ENCODE data around the gene NPAS2. TPM values are rescaled to one million over a fixed set of nuclear protein-coding genes. Genes with fewer than 3 reads are reported as not detected.

The NPAS2 gene, protein sequence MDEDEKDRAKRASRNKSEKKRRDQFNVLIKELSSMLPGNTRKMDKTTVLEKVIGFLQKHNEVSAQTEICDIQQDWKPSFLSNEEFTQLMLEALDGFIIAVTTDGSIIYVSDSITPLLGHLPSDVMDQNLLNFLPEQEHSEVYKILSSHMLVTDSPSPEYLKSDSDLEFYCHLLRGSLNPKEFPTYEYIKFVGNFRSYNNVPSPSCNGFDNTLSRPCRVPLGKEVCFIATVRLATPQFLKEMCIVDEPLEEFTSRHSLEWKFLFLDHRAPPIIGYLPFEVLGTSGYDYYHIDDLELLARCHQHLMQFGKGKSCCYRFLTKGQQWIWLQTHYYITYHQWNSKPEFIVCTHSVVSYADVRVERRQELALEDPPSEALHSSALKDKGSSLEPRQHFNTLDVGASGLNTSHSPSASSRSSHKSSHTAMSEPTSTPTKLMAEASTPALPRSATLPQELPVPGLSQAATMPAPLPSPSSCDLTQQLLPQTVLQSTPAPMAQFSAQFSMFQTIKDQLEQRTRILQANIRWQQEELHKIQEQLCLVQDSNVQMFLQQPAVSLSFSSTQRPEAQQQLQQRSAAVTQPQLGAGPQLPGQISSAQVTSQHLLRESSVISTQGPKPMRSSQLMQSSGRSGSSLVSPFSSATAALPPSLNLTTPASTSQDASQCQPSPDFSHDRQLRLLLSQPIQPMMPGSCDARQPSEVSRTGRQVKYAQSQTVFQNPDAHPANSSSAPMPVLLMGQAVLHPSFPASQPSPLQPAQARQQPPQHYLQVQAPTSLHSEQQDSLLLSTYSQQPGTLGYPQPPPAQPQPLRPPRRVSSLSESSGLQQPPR
- polyA plus RNA-seq: 1.7 TPM

DNA sequence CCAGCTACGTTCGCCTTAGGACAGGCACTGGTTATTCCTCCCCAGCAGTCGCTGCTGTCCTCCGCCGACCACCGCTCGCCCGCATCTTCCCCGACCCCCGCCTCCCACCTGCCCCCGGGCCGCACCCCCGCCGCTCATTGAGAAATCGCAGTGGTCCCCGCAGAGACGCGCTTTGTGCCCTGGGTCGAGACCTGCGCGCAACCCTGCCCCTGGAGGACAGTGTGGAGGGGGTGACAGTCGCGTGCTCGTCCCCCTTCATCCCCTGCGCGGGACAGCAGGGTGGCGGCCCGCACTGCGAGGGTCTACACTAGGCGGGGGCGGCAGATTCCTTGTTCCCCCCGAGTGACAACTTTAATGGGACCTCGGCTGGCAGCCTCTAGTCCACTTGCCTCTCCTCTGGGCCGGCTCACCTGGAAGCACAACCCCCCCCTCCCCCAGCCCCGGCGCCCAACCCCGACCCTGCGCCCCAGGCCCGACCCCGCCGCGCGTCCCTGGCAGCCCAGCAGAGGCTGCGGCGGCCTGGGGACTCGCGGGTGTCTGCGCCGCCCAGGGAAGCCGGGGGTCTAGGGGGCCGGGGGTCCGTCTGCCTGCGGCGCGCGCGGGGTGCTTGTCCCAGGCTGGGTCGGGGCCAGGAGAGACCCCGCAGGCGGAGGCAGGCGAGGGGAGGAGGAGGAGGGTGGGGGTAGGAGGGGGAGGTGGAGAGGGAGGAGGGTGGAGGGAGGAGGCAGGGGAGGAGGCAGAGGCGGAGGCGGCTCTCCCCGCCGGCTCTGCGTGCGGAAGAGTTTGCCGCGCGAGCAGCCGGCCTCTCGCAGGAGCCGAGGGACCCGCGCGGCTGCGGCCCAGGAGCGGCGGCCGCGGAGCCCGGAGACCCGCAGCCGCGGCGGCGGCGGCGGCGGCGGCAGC lies at the start of gene NPAS2:
Gene NPAS2 (plus strand): TSS at position 770 of the 903 bp plus-strand sequence. CDS start 84,616 bp downstream, outside the sequence.
- no peak within 1 kb of the TSS for H3K27ac Mint-ChIP-seq

DNA sequence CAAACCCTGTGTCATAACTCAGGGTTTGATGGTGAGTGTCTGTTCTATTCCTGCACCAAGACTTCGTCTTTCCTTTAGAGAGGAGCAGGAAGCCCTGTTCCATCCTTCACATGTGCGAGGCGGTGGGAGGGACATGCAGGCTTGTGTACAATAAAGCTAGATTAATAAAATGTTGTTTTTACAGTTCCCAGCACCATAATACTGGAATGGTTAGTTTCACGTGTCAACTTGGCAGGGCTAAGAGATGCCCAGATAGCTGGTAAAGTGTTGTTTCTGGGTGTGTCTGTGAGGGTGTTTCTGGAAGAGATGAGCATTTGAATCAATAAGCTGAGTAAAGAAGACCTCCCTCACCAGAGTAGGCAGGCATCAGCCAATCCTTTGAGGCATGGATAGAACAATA lies 48.8 kb upstream of the NPAS2 start:
- H3K4me3 Mint-ChIP-seq: no peak overlapping the region
- no peaks in the 10 kb centered on the region for H3K36me3 Mint-ChIP-seq
- no peak overlapping the region for H3K27ac Mint-ChIP-seq
- peaks cover 7% of the 10 kb centered on the region for H3K27me3 Mint-ChIP-seq
- H3K4me1 Mint-ChIP-seq: peaks cover 0 to 2% (median 0%) of the 10 kb centered on the region in 3 donors
- H3K9me3 Mint-ChIP-seq: no peaks in the 10 kb centered on the region

More for the DNA sequence above, at the start of gene NPAS2:
- Mint-ChIP-seq H3K4me1 (peaks cover 0 to 2% (median 2%) of the 10 kb centered on the region in 3 donors), H3K27me3 (peaks cover 39% of the 10 kb centered on the region), H3K4me3 (peak within 1 kb of the TSS in 1 of 4 donors; percentile 49), H3K9me3 (peaks cover 0 to 3% (median 0%) of the 10 kb centered on the region in 3 donors), H3K36me3 (no peaks in the 10 kb centered on the region)

DNA sequence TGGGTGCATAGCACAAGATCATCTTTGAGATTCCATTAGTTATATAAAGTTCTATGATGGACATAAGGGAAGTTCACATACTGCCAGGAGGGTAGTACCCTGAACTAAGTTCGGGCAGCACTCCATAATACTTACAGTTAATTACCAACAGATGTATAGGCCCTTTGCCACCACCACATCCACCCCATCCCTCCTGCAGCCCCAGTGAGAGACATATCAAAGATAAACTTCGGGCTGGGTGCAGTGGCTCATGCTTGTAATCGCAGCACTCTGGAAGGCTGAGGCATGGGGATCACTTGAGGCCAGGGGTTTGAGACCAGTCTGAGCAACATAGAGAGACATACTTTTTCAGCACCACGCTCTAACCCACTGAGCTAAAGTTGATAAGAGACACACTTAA lies 46.4 kb upstream of the NPAS2 start:
- no peak overlapping the region for H3K4me3 Mint-ChIP-seq
- no peaks in the 10 kb centered on the region for H3K36me3 Mint-ChIP-seq
- peaks cover 0 to 2% (median 0%) of the 10 kb centered on the region in 3 donors for H3K4me1 Mint-ChIP-seq
- H3K27me3 Mint-ChIP-seq: peaks cover 7% of the 10 kb centered on the region
- H3K9me3 Mint-ChIP-seq: no peaks in the 10 kb centered on the region
- H3K27ac Mint-ChIP-seq: no peak overlapping the region

DNA sequence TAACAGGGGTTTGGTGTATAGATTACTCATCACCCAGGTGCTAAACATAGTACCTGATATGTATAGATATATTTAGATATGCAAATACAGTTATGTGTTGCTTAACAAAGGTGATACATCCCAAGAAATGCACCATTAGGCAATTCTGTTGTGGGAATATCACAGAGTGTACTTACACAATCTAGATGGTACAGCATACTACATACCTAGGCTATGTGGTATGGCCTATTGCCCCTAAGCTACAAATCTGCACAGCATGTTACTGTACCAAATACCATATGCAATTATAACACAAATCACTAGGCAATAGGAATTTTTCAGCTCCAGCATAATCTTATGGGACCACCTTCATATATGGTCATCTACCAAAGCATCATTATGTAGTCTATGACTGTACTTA lies 43.5 kb upstream of the NPAS2 start:
- Mint-ChIP-seq H3K9me3 (peaks cover 0 to 2% (median 0%) of the 10 kb centered on the region in 3 donors), H3K27ac (no peak overlapping the region)

DNA sequence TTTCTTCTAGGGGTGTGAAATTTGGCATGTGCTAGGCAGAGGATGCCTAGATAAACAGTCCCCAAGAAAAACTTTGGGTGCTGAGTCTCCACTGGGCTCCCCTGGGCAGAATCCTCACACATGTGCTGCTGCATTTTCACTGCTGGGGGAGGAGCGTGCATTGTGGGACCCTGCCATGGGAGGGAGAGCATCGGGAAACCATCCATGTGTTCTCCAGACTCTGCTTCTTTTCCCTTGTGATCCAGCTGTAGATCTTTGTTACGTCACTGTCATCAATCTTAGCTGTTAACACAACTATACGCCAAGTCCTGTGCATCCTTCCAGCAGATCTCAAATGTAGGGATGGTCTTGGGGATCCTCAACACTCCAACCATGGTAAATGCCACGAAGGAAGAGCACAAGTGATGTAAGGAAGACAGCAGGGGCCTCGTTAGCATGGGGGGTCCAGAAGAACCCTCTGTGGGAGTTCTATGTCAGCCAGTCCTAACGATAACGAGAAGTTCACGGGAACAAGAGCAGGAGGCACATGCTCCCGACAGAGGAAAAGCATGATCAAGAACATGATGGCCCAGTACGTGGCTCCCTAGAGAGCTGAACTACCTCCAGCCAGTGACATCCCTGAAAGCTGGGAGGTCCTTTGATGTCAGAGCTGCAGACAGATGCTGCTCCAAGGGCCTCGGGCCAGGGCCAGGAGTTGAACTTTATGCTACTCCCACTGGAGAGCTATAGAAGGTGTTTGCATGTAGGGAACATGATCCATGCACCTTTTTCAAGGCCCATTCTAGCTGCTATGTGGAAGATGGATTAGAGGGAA lies 41.1 kb upstream of the NPAS2 start:
- no peak overlapping the region for H3K27ac Mint-ChIP-seq
- H3K36me3 Mint-ChIP-seq: peaks cover 4% of the 10 kb centered on the region
- no peak overlapping the region for H3K4me3 Mint-ChIP-seq
- peaks cover 0 to 2% (median 0%) of the 10 kb centered on the region in 3 donors for H3K4me1 Mint-ChIP-seq
- H3K27me3 Mint-ChIP-seq: peaks cover 14% of the 10 kb centered on the region
- peaks cover 0 to 2% (median 0%) of the 10 kb centered on the region in 3 donors for H3K9me3 Mint-ChIP-seq

More for the DNA sequence above, 43.5 kb upstream of the NPAS2 start:
- Mint-ChIP-seq H3K27me3 (peaks cover 10% of the 10 kb centered on the region), H3K36me3 (peaks cover 3% of the 10 kb centered on the region), H3K4me3 (no peak overlapping the region), H3K4me1 (peaks cover 0 to 2% (median 0%) of the 10 kb centered on the region in 3 donors)

DNA sequence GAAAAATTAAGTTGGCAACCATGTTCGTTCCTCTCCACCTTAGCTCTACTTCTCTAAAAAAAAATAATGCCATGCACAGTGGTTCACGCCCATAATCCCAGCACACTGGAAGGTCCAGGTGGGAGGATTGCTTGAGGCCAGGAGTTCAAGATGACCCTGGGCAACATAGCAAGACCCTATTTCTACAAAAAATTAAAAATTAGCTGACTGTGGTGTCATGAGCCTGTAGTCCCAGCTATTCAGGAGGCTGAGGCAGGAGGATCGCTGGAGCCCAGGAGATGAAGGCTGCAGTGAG lies 40.1 kb upstream of the NPAS2 start:
- Mint-ChIP-seq H3K27ac (no peak overlapping the region), H3K27me3 (peaks cover 9% of the 10 kb centered on the region), H3K9me3 (peaks cover 0 to 2% (median 0%) of the 10 kb centered on the region in 3 donors), H3K4me1 (no peaks in the 10 kb centered on the region), H3K36me3 (peaks cover 4% of the 10 kb centered on the region), H3K4me3 (no peak overlapping the region)

DNA sequence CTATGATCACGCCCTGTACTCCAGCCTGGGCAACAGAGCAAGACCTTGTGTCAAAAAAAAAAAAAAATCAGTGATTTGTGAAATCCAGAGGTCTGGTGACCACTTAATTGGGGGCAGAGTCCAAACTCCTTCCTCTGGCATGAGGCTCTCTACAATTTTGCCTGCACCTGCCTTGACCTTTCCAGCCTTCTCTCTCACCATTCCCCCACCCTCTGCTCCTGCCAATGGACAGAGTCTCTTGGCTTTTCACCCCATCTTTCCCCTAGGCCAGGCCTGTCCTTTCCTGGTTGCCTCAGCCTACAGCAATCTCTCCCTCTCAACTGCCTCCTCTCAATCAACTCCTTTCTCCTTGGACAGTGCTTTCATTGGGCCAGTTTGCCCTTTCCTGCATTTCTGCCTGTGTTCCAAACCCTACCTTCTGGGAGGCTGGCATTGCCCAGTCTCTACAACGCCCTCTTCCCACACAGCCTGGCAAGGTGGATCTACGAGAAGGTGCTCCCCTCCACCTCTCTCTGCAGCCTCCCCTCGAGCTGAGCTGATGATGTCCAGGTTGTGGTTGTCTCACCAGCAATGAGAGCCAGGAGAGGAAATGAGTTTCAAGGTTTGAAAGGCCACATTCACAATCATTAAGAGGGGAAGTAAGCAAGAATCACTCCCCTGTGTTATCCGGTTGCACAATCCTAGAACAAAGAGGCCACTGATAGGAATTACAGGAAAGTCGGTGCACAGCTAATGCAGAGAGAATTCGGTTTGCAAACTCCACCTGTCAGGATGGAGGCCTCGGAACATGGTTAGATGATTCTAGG lies 39.5 kb upstream of the NPAS2 start:
- Mint-ChIP-seq H3K27me3 (peaks cover 8% of the 10 kb centered on the region), H3K36me3 (peaks cover 4% of the 10 kb centered on the region), H3K4me3 (no peak overlapping the region), H3K4me1 (no peaks in the 10 kb centered on the region), H3K9me3 (peaks cover 0 to 2% (median 0%) of the 10 kb centered on the region in 3 donors), H3K27ac (no peak overlapping the region)

DNA sequence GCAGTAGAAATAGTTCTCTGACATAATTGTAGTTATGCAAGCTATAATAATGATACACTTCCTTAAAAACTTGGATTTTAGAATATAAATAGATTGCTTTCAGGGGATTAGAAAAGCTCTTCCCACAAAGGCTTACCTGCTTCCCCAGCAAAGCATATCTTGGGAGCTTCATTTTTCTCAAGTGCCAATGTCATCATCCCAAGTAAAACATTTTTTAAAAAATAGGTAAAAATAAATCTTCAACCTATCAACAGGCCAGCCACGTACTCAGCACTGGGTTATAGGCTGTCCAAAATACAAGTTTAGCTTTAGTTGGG lies 39.0 kb upstream of the NPAS2 start:
- Mint-ChIP-seq H3K4me1 (no peaks in the 10 kb centered on the region), H3K27ac (no peak overlapping the region), H3K9me3 (peaks cover 0 to 2% (median 0%) of the 10 kb centered on the region in 3 donors), H3K27me3 (peaks cover 7% of the 10 kb centered on the region), H3K4me3 (no peak overlapping the region), H3K36me3 (peaks cover 4% of the 10 kb centered on the region)

DNA sequence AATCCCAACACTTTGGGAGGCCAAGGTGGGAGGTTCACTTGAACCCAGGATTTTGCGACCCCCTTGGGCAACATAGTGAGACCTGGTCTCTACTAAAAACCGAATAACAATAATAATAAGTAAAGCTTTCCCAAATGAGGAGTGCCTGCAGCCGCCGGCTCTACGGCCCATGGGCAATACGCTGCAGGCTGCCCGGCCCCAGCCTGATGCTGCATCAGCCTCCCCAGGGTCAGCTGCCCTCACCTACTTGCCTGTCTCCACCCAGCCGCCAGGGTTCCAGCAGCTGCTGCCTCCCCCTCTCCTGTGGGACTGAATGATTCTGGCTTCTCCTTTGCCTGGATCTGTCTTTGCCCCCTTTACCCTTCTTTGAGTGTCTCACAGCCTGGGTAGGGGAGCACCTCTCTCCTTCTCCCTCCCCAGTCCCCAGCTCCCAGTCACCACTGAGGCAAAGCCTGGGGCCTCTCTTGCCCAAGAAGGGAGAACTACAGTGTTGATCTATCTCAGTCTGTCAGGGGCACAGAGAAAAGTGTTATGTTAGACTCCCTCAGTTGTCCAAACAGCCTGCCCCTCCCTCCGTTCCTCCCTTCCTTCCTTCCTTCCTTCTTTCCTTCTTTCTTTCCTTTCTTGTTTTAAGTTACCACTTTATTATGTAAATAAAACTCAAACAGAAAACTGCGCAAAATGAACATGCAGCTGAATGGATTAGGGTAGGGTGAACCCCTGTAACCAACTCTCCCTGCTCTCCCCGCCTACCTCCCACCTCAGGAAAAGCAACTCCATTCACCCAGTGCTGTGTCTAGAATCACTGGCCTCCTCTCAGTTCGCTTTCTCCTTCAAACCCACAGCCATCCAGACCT lies 38.2 kb upstream of the NPAS2 start:
- Mint-ChIP-seq H3K9me3 (peaks cover 0 to 2% (median 0%) of the 10 kb centered on the region in 3 donors), H3K4me1 (no peaks in the 10 kb centered on the region), H3K27ac (no peak overlapping the region), H3K4me3 (no peak overlapping the region), H3K36me3 (peaks cover 4% of the 10 kb centered on the region), H3K27me3 (peaks cover 7% of the 10 kb centered on the region)

DNA sequence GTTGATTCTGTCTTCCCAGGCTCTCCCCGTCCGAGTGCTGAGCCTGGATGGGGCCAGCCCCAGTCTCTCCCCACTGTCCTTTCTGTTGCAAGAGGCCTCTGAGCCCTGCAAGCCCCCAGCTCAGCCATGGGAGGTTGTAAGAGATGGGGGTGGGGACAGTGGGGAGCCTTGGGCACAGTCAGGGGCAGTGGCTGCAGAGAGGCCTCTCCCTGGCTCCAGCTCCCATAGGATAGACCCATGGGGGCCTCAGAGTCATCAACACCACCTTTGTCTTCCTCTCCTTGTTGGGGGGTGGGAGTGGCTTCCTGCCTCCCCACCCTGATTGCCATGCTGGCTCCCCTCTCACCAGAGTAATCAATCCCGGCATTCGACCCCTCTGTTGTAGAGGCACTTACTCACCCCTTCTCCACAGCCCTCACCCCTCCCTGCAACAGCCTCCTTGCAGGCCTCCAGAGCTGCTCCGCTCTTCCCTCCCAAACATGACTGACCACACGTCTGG lies 37.5 kb upstream of the NPAS2 start:
- H3K9me3 Mint-ChIP-seq: peaks cover 0 to 2% (median 0%) of the 10 kb centered on the region in 3 donors
- no peak overlapping the region for H3K27ac Mint-ChIP-seq
- peaks cover 4% of the 10 kb centered on the region for H3K36me3 Mint-ChIP-seq
- no peaks in the 10 kb centered on the region for H3K4me1 Mint-ChIP-seq
- peaks cover 7% of the 10 kb centered on the region for H3K27me3 Mint-ChIP-seq
- H3K4me3 Mint-ChIP-seq: no peak overlapping the region

DNA sequence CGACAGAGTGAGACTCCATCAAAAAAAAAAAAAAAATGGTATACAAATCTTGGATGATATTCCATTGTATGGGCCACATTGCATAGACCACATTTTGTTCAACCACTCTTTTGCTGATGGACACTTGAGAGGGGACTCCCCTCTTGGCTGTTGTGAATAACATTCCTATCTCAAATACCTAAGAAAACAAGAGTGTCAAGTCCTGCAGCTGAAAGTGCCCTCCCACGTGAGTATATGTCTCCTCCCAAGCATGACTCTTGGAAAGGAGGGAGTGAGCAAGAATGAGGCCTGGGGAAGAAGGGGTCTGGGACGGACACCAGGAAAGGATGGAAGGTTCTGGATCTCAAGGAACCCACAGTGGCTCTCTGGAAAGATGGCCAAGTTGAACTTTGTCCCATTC lies 36.0 kb upstream of the NPAS2 start:
- Mint-ChIP-seq H3K4me3 (no peak overlapping the region), H3K27me3 (peaks cover 7% of the 10 kb centered on the region), H3K36me3 (peaks cover 4% of the 10 kb centered on the region), H3K4me1 (no peaks in the 10 kb centered on the region), H3K27ac (no peak overlapping the region), H3K9me3 (peaks cover 0 to 2% (median 0%) of the 10 kb centered on the region in 3 donors)

DNA sequence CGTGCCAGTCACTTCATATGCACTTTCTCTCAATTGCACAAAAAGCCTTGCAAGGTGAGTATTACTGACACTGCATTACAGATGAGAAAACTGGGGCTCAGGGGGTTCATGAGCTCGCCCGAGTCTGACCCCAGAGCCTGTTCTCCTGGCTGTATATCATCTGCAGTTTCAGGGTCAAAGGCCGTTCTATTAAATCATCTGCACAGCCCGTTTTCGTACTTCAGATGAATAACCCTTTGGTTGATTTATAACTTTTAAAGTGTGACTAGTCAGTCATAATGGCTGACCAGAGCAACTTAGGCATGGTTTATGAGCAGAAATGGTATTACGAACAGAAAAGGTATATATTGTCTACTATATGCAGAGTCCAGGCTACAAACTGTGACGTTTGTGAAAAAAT lies 35.3 kb upstream of the NPAS2 start:
- Mint-ChIP-seq H3K9me3 (peaks cover 0 to 2% (median 0%) of the 10 kb centered on the region in 3 donors), H3K27ac (no peak overlapping the region), H3K4me1 (no peaks in the 10 kb centered on the region), H3K4me3 (no peak overlapping the region), H3K36me3 (peaks cover 4% of the 10 kb centered on the region), H3K27me3 (peaks cover 6% of the 10 kb centered on the region)
